KOPT-K1 (cell line): ENCODE measurements around the gene PKP3.
A peak's percentile ranks its signal among the peaks of the same experiment; 100 is the strongest.
"Not testable (repeated sequence)": the region's sequence is repeated elsewhere in the genome, so short reads cannot be mapped to it uniquely, and the experiment has no call there.

Source experiments
- H3K27ac ChIP-seq: fragments of 200-600 bp; sonication (generic); 2 replicates; pipeline ENCODE4 v1.5.1; 2016; ENCODE audit warnings: antibody characterized with exemption, mild to moderate bottlenecking, low read depth, low read length; ENCODE audit not compliant: poor library complexity, severe bottlenecking
- H3K36me3 ChIP-seq: fragments of 200-600 bp; sonication (generic); 2 replicates; pipeline ENCODE4 v1.5.1; 2017; ENCODE audit warnings: antibody characterized with exemption, mild to moderate bottlenecking, low read length, moderate library complexity; ENCODE audit not compliant: insufficient read depth
- H3K9me3 ChIP-seq: fragments of 200-600 bp; sonication (generic); 2 replicates; pipeline ENCODE4 v1.5.1; 2017; ENCODE audit warnings: antibody characterized with exemption, low read length, mild to moderate bottlenecking; ENCODE audit not compliant: insufficient read depth, poor library complexity, severe bottlenecking

The PKP3 gene

DNA sequence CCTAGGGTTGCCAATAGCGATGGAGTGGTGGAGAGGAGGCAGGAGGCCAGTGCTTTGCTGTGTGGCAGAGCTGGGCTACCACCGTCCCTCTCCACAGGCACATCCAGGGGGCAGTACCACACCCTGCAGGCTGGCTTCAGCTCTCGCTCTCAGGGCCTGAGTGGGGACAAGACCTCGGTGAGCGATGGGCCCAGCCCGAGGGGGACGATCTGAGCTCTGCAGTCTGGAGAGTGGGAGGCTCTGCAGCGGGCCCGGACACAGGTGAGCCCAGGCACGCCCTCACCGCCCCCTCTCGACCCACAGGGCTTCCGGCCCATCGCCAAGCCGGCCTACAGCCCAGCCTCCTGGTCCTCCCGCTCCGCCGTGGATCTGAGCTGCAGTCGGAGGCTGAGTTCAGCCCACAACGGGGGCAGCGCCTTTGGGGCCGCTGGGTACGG lies 2.5 kb downstream of the PKP3 start:
- Histone ChIP-seq H3K9me3 (peaks cover 5% of the 10 kb centered on the region), H3K27ac (no peak overlapping the region), H3K36me3 (no peaks in the 10 kb centered on the region)

- Histone ChIP-seq H3K27ac (no peak overlapping the region), H3K36me3 (no peaks in the 10 kb centered on the region), H3K9me3 (peaks cover 5% of the 10 kb centered on the region)
Observed at GRCh38 chr11:396948-397548, 3.0 kb downstream of the PKP3 start.

DNA sequence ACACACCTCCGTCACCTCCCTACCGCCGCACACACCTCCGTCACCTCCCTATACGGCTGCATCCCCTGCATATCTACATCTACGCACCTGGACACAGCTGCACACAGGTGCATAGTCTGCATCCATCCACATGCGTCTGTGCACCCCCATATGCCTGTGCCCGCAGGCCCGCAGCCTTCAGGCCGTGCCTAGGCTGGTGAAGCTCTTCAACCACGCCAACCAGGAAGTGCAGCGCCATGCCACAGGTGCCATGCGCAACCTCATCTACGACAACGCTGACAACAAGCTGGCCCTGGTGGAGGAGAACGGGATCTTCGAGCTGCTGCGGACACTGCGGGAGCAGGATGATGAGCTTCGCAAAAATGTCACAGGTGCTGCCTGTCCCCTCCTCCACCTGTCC lies 4.8 kb downstream of the PKP3 start:
- H3K36me3 ChIP-seq, result no peaks in the 10 kb centered on the region
- peaks cover 5% of the 10 kb centered on the region for H3K9me3 ChIP-seq
- H3K27ac ChIP-seq, result no peak overlapping the region

- Histone ChIP-seq H3K27ac (no peak overlapping the region), H3K36me3 (no peaks in the 10 kb centered on the region), H3K9me3 (peaks cover 5% of the 10 kb centered on the region)
Observed at GRCh38 chr11:399731-400211, 5.8 kb downstream of the PKP3 start.

DNA sequence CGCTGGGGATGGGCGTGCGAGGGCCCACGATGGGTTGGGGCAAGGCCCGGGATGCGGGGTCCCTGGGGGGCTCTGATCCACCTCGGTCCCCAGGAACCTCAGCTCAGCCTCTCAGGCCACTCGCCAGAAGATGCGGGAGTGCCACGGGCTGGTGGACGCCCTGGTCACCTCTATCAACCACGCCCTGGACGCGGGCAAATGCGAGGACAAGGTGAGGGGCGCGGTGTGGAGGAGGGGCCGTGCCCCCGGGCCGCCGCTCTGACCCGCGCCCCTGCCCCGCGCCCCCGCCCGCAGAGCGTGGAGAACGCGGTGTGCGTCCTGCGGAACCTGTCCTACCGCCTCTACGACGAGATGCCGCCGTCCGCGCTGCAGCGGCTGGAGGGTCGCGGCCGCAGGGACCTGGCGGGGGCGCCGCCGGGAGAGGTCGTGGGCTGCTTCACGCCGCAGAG lies 6.3 kb downstream of the PKP3 start:
- H3K9me3 ChIP-seq, result peaks cover 5% of the 10 kb centered on the region
- H3K27ac ChIP-seq, result no peak overlapping the region
- no peaks in the 10 kb centered on the region for H3K36me3 ChIP-seq

- H3K9me3 ChIP-seq, H3K36me3 ChIP-seq, H3K27ac ChIP-seq: not testable (repeated sequence)
Observed at GRCh38 chr11:401196-401595, 7.2 kb downstream of the PKP3 start.

- H3K9me3 ChIP-seq, result peaks cover 5% of the 10 kb centered on the region
Observed at GRCh38 chr11:403021-403760, 9.2 kb downstream of the PKP3 start.

GRCh38 chr11:403761-404431 lies 9.9 kb downstream of the PKP3 start:
- Histone ChIP-seq H3K27ac (no peak overlapping the region), H3K9me3 (peaks cover 5% of the 10 kb centered on the region), H3K36me3 (no peaks in the 10 kb centered on the region)

More at GRCh38 chr11:403021-403760, 9.2 kb downstream of the PKP3 start:
- H3K36me3 ChIP-seq, result no peaks in the 10 kb centered on the region
- H3K27ac ChIP-seq, result no peak overlapping the region

GRCh38 chr11:404551-405264 lies 10.7 kb downstream of the PKP3 start:
- Histone ChIP-seq H3K27ac (no peak overlapping the region), H3K36me3 (no peaks in the 10 kb centered on the region), H3K9me3 (peaks cover 2% of the 10 kb centered on the region)

DNA sequence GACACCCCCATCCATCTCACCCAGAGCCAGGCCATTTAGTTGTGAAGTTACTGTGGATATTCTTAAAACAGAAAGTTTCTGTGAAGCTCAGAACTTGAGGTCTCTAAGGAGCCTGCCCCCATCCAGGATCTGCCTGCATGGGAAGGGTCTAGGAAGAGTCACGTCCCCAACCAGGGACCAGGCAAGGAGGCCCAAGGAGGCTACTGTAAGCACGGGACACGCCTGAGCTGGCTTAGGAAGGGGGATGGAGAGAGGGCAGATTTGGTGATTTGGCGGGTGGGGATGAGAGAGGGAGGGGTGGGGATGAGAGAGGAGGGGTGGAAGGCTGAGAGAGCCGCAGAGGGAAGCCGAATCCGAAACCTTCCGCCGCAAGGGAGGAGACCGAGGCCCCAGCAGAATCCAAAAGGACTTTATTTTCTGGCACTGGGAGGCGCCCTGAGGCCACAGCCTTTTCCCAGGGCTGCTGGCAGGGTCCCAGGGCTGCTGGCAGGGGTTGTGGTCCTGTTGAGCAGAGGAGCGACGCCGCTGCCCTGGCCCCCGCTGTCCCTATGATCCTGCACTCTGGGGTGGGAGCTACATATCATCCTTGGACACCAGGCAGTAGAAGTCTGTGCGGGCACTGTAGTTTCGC lies 11.4 kb downstream of the PKP3 start:
- Histone ChIP-seq H3K36me3 (no peaks in the 10 kb centered on the region), H3K27ac (no peak overlapping the region), H3K9me3 (no peaks in the 10 kb centered on the region)

GRCh38 chr11:405954-406795 lies 12.2 kb downstream of the PKP3 start:
- Histone ChIP-seq H3K36me3 (no peaks in the 10 kb centered on the region), H3K9me3 (no peaks in the 10 kb centered on the region), H3K27ac (peak overlapping the region; percentile 48)

GRCh38 chr11:406796-407650 lies 13.0 kb downstream of the PKP3 start:
- Histone ChIP-seq H3K9me3 (no peaks in the 10 kb centered on the region), H3K36me3 (no peaks in the 10 kb centered on the region), H3K27ac (peak overlapping the region; percentile 48)

DNA sequence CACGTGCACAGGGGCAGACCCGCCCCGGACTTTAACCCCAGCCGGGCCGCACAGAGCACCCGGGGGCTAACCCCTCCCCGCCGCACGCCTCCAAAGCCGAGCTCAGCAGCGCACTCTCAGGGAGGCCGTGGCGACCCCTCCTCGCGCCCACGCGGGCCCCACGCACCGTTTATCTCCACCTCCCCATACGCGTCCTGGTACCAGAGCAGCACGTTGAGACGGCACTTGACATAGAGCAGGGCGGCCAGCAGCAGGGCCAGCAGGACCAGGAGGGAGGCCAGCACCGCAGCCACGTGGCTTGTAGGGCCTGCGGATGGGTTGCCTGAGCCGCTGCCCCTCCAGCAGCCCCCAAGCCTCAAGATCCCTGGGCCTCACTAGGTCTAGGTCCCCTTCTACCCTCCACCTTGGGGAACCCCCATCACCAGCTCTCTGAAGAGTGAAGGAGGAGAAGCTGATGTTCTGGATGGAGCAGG lies 13.7 kb downstream of the PKP3 start:
- H3K36me3 ChIP-seq, result no peaks in the 10 kb centered on the region
- H3K27ac ChIP-seq, result peak overlapping the region; percentile 36
- H3K9me3 ChIP-seq, result no peaks in the 10 kb centered on the region
